ENCODE measurements around the gene SBF2.

DNA sequence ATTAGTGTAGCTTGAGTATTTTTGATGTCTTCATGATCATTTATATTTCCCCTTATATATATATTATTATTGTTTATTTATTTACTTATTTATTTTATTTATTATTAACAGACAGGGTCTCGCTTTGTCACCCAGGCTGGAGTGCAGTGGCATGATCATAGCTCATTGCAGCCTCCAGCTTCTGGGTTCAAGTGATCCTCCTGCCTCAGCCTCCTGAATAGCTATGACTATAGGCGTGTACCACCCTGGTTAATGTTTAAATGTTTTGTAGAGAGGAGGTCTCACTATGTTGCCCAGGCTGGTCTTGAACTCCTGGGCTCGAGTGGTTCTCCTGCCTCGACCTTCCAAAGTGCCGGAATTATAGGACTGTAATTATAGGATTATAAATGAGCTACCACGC is 21.1 kb upstream of the SBF2 start:
- no peak for TF ChIP-seq POLR2A (IDR thresholded peaks at IDR 0.05; ENCODE audit: low read depth)
- TF ChIP-seq POLR2AphosphoS5 (IDR thresholded peaks at IDR 0.05), result no peak
- no peak for TF ChIP-seq CTCF (IDR thresholded peaks at IDR 0.05)
- no peak for TF ChIP-seq EP300 (IDR thresholded peaks at IDR 0.05)
